Measurements from ENCODE around the gene FBN2. TPM values are rescaled to one million over a fixed set of nuclear protein-coding genes. Genes with fewer than 3 reads are reported as not detected.

FBN2 gene
- total RNA-seq, 1 donor from 2014 or later, result not detected

DNA sequence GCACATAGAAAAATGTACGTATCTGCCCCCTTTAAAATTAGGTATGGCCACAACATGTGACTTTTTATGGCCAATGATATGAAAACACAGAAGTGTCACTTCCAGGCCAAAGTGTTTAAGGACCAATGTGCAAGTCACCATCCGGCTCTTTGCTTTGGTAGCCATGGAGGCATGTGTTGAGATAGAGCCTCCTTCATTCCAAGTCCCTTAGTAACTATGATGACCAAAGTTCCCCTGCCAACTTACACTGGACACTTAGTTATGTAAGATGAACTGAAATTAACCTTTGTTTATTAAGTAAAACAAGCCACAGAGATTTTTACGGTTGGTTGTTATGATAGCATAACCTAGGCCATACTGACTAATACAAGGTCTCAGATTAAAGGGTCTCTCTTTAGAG is 51.0 kb downstream of the FBN2 start:
- Mint-ChIP-seq H3K4me3 (ENCODE audit: low read depth) (no peak overlapping the region), H3K27me3 (ENCODE audit: low read depth) (no peaks in the 10 kb centered on the region), H3K4me1 (ENCODE audit: low read depth) (no peaks in the 10 kb centered on the region), H3K9me3 (no peaks in the 10 kb centered on the region), H3K27ac (no peak overlapping the region), H3K36me3 (ENCODE audit: low read depth) (no peaks in the 10 kb centered on the region)
- no peak for DNase-seq (ENCODE audit: low spot score)
- intact Hi-C loops (cut with micrococcal nuclease), result no loop called here

DNA sequence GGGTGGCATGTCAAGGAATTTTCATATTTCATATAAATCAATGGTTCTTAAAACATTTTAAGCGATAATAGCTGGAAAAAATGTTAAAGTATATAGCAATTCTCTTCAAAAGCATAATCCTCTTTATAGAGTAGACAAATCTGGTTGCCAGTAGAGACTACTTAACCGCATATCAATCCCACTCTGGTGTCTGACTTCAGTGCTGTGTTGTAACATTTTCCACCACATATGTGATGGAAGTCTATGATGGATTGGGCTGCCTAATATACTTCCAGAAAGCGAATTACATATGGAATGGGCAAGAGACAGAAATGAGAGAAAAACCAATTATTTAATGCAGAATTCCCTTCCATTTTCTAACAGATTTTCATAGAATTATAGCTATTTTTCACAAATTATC is 54.3 kb downstream of the FBN2 start:
- H3K27me3 Mint-ChIP-seq (ENCODE audit: low read depth), result no peaks in the 10 kb centered on the region

GRCh38 chr5:128480906-128481633 is 57.0 kb downstream of the FBN2 start:
- no peak for DNase-seq (ENCODE audit: low spot score)
- Mint-ChIP-seq H3K27ac (no peak overlapping the region), H3K36me3 (ENCODE audit: low read depth) (no peaks in the 10 kb centered on the region), H3K4me3 (ENCODE audit: low read depth) (no peak overlapping the region), H3K4me1 (ENCODE audit: low read depth) (no peaks in the 10 kb centered on the region), H3K27me3 (ENCODE audit: low read depth) (no peaks in the 10 kb centered on the region), H3K9me3 (no peaks in the 10 kb centered on the region)
- intact Hi-C loops (cut with micrococcal nuclease), result no loop called here

More for the DNA sequence above, 54.3 kb downstream of the FBN2 start:
- H3K4me3 Mint-ChIP-seq (ENCODE audit: low read depth), result no peak overlapping the region
- no peak for DNase-seq (ENCODE audit: low spot score)
- no peak overlapping the region for H3K27ac Mint-ChIP-seq
- no peaks in the 10 kb centered on the region for H3K4me1 Mint-ChIP-seq (ENCODE audit: low read depth)
- H3K9me3 Mint-ChIP-seq, result no peaks in the 10 kb centered on the region
- no peaks in the 10 kb centered on the region for H3K36me3 Mint-ChIP-seq (ENCODE audit: low read depth)
- intact Hi-C loops (cut with micrococcal nuclease), result no loop called here

DNA sequence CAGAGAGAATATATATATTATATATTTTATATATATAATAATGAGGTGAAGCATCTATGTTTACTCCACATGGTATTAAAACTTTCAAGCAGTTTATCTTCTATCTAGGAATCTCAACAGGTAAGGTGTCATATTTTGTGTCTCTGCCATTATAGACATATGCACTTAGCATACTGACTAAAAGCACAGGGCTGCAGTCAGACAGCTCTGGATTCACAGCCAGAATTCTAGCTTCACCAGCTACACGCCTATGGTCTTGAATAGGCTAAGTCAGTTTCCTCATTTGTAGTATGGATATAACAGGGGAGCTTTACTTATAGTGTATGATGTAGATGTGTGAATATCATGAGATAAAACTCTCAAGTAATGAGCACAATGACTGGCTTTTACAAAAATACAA is 57.9 kb downstream of the FBN2 start:
- Mint-ChIP-seq H3K4me3 (ENCODE audit: low read depth) (no peak overlapping the region), H3K9me3 (no peaks in the 10 kb centered on the region), H3K27me3 (ENCODE audit: low read depth) (no peaks in the 10 kb centered on the region), H3K36me3 (ENCODE audit: low read depth) (no peaks in the 10 kb centered on the region), H3K27ac (no peak overlapping the region), H3K4me1 (ENCODE audit: low read depth) (no peaks in the 10 kb centered on the region)
- no peak for DNase-seq (ENCODE audit: low spot score)
- intact Hi-C loops (cut with micrococcal nuclease), result no loop called here

GRCh38 chr5:128478386-128479368 is 59.4 kb downstream of the FBN2 start:
- no peak for DNase-seq (ENCODE audit: low spot score)
- Mint-ChIP-seq H3K4me1 (ENCODE audit: low read depth) (no peaks in the 10 kb centered on the region), H3K4me3 (ENCODE audit: low read depth) (no peak overlapping the region), H3K36me3 (ENCODE audit: low read depth) (no peaks in the 10 kb centered on the region), H3K27me3 (ENCODE audit: low read depth) (no peaks in the 10 kb centered on the region), H3K27ac (no peak overlapping the region), H3K9me3 (no peaks in the 10 kb centered on the region)
- intact Hi-C loops (cut with micrococcal nuclease), result no loop called here

GRCh38 chr5:128477944-128478343 is 60.1 kb downstream of the FBN2 start:
- Mint-ChIP-seq H3K27ac (no peak overlapping the region), H3K9me3 (no peaks in the 10 kb centered on the region), H3K27me3 (ENCODE audit: low read depth) (no peaks in the 10 kb centered on the region), H3K36me3 (ENCODE audit: low read depth) (no peaks in the 10 kb centered on the region), H3K4me3 (ENCODE audit: low read depth) (no peak overlapping the region), H3K4me1 (ENCODE audit: low read depth) (no peaks in the 10 kb centered on the region)
- no peak for DNase-seq (ENCODE audit: low spot score)
- intact Hi-C loops (cut with micrococcal nuclease), result no loop called here

DNA sequence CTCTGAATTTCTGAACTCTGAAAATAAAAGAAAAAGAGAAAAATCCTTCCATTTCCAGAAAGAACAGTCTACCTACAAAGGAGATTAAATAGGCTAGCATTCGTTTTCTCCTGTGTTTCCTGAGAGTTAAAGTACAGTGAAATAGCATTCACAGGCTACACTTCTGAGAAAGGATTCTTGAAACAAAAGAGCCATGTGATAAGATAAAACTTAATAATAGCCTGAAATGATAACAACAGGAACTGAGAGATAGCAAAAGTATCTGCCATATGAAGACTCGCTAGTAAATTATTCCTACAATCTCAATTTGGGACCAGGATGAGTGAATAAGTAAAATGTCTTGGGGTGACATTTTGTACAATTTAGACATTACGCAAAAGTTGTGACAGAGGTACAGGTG is 62.4 kb downstream of the FBN2 start:
- intact Hi-C loops (cut with micrococcal nuclease), result no loop called here
- no peak for DNase-seq (ENCODE audit: low spot score)
- Mint-ChIP-seq H3K4me3 (ENCODE audit: low read depth) (no peak overlapping the region), H3K9me3 (no peaks in the 10 kb centered on the region), H3K36me3 (ENCODE audit: low read depth) (no peaks in the 10 kb centered on the region), H3K27ac (no peak overlapping the region), H3K4me1 (ENCODE audit: low read depth) (no peaks in the 10 kb centered on the region), H3K27me3 (ENCODE audit: low read depth) (no peaks in the 10 kb centered on the region)

GRCh38 chr5:128472919-128473318 is 65.1 kb downstream of the FBN2 start:
- intact Hi-C loops (cut with micrococcal nuclease), result no loop called here
- Mint-ChIP-seq H3K27me3 (ENCODE audit: low read depth) (no peaks in the 10 kb centered on the region), H3K27ac (no peak overlapping the region), H3K4me3 (ENCODE audit: low read depth) (no peak overlapping the region), H3K4me1 (ENCODE audit: low read depth) (no peaks in the 10 kb centered on the region), H3K36me3 (ENCODE audit: low read depth) (no peaks in the 10 kb centered on the region), H3K9me3 (no peaks in the 10 kb centered on the region)
- no peak for DNase-seq (ENCODE audit: low spot score)

- Mint-ChIP-seq H3K36me3 (ENCODE audit: low read depth) (no peaks in the 10 kb centered on the region), H3K4me1 (ENCODE audit: low read depth) (no peaks in the 10 kb centered on the region), H3K4me3 (ENCODE audit: low read depth) (no peak overlapping the region), H3K27me3 (ENCODE audit: low read depth) (no peaks in the 10 kb centered on the region), H3K27ac (no peak overlapping the region), H3K9me3 (no peaks in the 10 kb centered on the region)
- intact Hi-C loops (cut with micrococcal nuclease), result no loop called here
- DNase-seq (ENCODE audit: low spot score), result no peak
Measured at GRCh38 chr5:128472036-128472435, 66.0 kb downstream of the FBN2 start.

GRCh38 chr5:128470663-128471062 is 67.4 kb downstream of the FBN2 start:
- Mint-ChIP-seq H3K9me3 (no peaks in the 10 kb centered on the region), H3K4me1 (ENCODE audit: low read depth) (no peaks in the 10 kb centered on the region), H3K36me3 (ENCODE audit: low read depth) (no peaks in the 10 kb centered on the region), H3K27me3 (ENCODE audit: low read depth) (no peaks in the 10 kb centered on the region), H3K27ac (no peak overlapping the region), H3K4me3 (ENCODE audit: low read depth) (no peak overlapping the region)
- DNase-seq (ENCODE audit: low spot score), result no peak
- intact Hi-C loops (cut with micrococcal nuclease), result no loop called here

GRCh38 chr5:128469912-128470311 is 68.1 kb downstream of the FBN2 start:
- Mint-ChIP-seq H3K27ac (no peak overlapping the region), H3K4me1 (ENCODE audit: low read depth) (no peaks in the 10 kb centered on the region), H3K36me3 (ENCODE audit: low read depth) (no peaks in the 10 kb centered on the region), H3K4me3 (ENCODE audit: low read depth) (no peak overlapping the region), H3K27me3 (ENCODE audit: low read depth) (no peaks in the 10 kb centered on the region), H3K9me3 (no peaks in the 10 kb centered on the region)
- intact Hi-C loops (cut with micrococcal nuclease), result no loop called here
- no peak for DNase-seq (ENCODE audit: low spot score)

DNA sequence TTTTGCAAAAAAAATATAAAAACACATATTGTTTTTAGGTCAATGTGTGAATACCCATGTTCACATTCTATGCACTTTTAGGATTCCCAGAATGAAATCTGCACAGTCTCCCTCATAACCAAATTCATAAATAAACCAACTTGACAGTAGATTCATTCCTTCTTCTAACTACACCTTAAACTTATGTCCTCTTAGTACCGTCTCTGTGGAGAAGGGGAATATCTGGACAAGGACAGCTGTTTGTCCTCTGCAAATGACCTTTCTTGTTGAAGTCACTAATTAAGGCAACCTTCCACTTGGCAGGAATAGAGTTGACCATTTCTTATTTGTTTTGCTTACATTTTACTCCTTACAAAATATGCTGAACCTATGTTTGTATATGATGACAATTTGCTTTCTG is 71.1 kb downstream of the FBN2 start:
- no peak overlapping the region for H3K4me3 Mint-ChIP-seq (ENCODE audit: low read depth)
- H3K9me3 Mint-ChIP-seq, result no peaks in the 10 kb centered on the region
- H3K27me3 Mint-ChIP-seq (ENCODE audit: low read depth), result no peaks in the 10 kb centered on the region
- no peaks in the 10 kb centered on the region for H3K4me1 Mint-ChIP-seq (ENCODE audit: low read depth)
- intact Hi-C loops (cut with micrococcal nuclease), result no loop called here
- no peak overlapping the region for H3K27ac Mint-ChIP-seq
- no peaks in the 10 kb centered on the region for H3K36me3 Mint-ChIP-seq (ENCODE audit: low read depth)
- DNase-seq (ENCODE audit: low spot score), result no peak

DNA sequence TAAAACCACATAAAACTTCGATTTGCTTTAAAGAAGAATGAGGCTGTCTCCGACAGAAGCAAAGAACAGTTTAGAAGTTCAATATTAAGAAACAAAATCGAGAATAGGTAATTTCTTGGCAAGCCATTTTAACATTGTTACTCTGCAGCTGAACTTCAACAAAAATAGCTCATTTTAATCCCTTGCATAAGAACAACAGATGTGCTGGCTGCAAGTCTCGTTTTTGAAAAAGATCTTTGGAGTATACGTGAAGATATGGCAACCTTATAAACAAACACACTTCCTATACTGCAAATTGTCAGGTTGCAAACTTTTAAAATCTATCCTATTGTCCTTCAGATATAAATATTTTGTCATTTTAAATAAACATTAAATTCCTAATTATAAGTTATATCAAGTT is 71.5 kb downstream of the FBN2 start:
- intact Hi-C loops (cut with micrococcal nuclease), result no loop called here
- Mint-ChIP-seq H3K27me3 (ENCODE audit: low read depth) (no peaks in the 10 kb centered on the region), H3K27ac (no peak overlapping the region), H3K9me3 (no peaks in the 10 kb centered on the region), H3K4me3 (ENCODE audit: low read depth) (no peak overlapping the region), H3K4me1 (ENCODE audit: low read depth) (no peaks in the 10 kb centered on the region), H3K36me3 (ENCODE audit: low read depth) (no peaks in the 10 kb centered on the region)
- no peak for DNase-seq (ENCODE audit: low spot score)

All from activated T-helper 2 cell treated with anti-CD3 and anti-CD28 coated beads, Interferon-gamma antibody, Interleukin-2, Interleukin-4, amounts not matched to agents 10 μg/mL and 5 μg/mL and 100 μg/mL, durations not matched to agents 14 hours and 24 hours and 36 hours (primary cell).